ENCODE measurements around the gene TLCD1.

The TLCD1 gene

DNA sequence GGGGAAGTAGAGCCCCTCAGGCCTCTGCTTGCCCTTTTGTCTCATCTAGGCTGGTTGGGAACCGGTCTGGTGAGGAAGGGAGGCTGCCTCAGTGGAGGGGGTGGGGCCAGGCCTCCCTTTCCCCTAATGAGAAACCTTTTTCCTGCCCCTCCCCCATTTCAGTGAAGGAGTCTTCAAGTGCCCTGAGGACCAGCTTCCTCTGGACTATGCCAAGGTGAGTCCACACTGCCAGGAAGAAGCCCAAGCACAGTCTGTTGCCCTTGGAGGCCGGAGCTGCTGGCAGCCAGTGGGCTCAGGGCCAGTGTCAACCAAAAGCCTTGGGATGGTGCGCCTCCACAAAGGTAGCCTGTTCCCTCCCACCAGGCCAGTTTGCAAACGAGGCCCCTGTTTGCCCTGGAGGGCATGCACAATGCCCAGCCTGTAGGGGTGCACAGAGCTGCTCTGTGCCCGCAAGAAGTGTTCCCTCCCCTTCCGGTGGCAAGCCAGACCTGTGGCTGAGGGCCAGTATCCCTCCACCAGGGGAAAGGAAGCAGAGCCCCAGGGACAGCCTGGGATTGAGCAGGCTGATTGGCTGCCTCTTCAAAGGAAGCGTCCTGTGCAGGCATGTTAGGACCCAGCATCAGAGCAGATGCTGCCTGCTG lies 21.1 kb upstream of the TLCD1 start:
- TF ChIP-seq CTCF (IDR thresholded peaks at IDR 0.05; ENCODE audit: extremely low read depth, insufficient read depth, missing control alignments): no peak
- in situ Hi-C loops (cut with MboI; ENCODE audit: low pct_unique_long_range_greater_than_20kb, low sequenced_read_pairs, unreplicated experiment): no loop called here
- DNase-seq (ENCODE audit: low spot score): no peak

DNA sequence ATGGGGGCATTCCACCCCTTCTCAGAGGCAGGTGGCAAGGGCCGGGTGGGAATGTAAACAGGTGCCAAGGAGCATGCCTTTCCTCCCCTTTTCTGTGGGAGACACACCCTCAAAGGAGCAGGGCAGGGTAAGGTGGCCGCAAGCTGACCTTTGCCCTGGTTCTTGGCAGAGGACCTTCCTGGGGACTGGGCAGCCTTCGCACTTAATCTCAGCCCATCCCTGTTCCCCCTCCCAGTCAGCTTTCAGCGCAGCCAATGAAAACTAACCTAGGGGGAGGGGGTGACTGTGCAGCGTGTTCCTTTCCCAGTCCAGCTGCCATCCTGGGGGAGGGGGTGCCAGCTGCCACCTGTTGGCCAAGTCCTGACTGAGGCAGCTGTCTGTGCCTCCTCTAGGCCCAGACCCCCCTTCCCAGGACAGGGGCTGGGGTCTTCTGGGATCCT lies 20.6 kb upstream of the TLCD1 start:
- TF ChIP-seq CTCF (IDR thresholded peaks at IDR 0.05; ENCODE audit: extremely low read depth, insufficient read depth, missing control alignments): no peak
- in situ Hi-C loops (cut with MboI; ENCODE audit: low pct_unique_long_range_greater_than_20kb, low sequenced_read_pairs, unreplicated experiment): no loop called here
- DNase-seq (ENCODE audit: low spot score): no peak

DNA sequence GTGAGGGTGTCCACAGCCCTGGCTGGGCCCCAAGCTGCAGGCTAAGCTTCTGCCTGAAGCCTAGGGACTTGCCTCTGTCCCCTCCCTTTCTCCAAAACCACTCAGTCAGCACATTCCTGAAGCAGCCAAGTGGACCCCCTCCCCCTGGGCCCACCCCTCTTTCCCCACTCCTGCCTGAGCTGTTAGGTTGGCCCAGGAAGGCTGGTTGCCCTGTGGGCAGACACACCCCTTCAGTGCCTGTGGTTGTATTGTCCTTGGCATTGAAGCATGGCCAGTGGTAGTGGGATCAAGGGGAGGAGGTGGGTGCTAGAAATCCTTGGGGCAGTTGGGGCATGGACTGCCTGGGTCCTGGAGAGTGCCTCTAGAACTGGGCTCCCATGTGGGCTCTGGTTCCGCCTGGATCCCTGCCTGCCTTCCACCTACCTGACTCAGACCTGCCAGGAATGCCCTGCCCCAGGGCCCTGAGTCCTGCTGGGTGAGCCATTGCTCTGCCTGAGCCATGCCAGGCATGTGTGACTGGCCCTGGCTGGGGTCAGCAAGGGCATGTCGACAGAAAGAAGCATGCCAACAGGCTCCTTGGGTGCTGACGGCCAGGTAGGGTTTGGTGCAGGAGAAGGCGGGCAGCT lies 19.9 kb upstream of the TLCD1 start:
- in situ Hi-C loops (cut with MboI; ENCODE audit: low pct_unique_long_range_greater_than_20kb, low sequenced_read_pairs, unreplicated experiment): no loop called here
- no peak for DNase-seq (ENCODE audit: low spot score)
- TF ChIP-seq CTCF (IDR thresholded peaks at IDR 0.05; ENCODE audit: extremely low read depth, insufficient read depth, missing control alignments): no peak

- no peak for TF ChIP-seq CTCF (IDR thresholded peaks at IDR 0.05; ENCODE audit: extremely low read depth, insufficient read depth, missing control alignments)
- no peak for DNase-seq (ENCODE audit: low spot score)
- in situ Hi-C loops (cut with MboI; ENCODE audit: low pct_unique_long_range_greater_than_20kb, low sequenced_read_pairs, unreplicated experiment): no loop called here
Measured at GRCh38 chr17:28744972-28745785, 19.1 kb upstream of the TLCD1 start.

DNA sequence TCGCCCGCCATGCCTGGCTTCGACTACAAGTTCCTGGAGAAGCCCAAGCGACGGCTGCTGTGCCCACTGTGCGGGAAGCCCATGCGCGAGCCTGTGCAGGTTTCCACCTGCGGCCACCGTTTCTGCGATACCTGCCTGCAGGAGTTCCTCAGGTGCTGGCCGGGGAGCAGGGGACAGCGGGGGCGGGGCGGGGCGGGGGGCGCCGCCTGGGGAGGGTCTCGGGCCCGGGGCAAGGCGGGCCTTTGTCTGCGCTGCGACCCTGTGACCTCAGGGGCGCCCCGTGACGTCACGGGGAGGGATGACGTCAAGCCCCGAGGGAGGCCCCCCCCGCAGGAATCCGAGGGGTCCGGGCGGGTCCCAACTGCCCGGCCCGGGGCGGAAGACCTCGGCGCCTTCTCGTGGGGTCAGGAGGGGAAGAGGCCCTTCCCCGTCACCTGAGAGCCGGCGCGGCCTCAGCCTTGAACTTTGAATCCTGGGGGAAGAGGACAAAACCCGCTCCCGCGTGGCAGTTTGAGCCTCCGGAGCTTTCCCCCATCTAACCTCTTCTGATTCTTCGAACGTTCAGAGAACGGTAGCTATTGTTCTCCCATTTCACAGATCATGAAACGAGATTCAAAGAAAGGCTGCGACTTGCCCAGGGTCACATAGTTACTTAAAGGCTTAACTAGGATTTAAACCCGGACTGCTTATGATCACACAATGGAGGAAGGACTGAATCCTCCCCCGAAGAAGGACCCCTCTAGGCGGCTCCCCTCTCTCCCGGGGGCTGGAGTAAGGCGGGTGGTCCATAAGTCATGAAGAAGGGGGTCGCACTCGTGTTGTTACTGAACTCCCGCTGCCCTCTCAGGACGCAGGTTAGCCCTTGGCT lies 18.3 kb upstream of the TLCD1 start:
- in situ Hi-C loops (cut with MboI; ENCODE audit: low pct_unique_long_range_greater_than_20kb, low sequenced_read_pairs, unreplicated experiment): no loop called here
- DNase-seq (ENCODE audit: low spot score): peak; percentile 81
- TF ChIP-seq CTCF (IDR thresholded peaks at IDR 0.05; ENCODE audit: extremely low read depth, insufficient read depth, missing control alignments): no peak
